Body of pancreas (tissue), 4 donors: ENCODE results near the gene NOLC1. TPM values are rescaled to one million over a fixed set of nuclear protein-coding genes. Genes with fewer than 3 reads are reported as not detected.
A peak's percentile ranks its signal among the peaks of the same experiment; 100 is the strongest.

Experiments used
- ATAC-seq: fragments of 150-250 bp; one replicate; pipeline ENCODE4 v1.9.1; 2016
- DNase-seq, 4 donors: peaks; one replicate each; pipeline ENCODE4 v3.0.0-alpha.2; 2019
- H3K27ac ChIP-seq, 4 donors: fragments of 200-600 bp; sonication (generic); 1 replicate in 3 of 4; 2 replicates in 1 of 4; pipeline versions ENCODE4 v1.5.1 to v1.6.1; 2016 to 2019; ENCODE audit warnings: mild to moderate bottlenecking in 1 of 4, mixed read lengths in 1 of 4, moderate library complexity in 1 of 4
- H3K27me3 ChIP-seq, 2 donors: fragments of 200-600 bp; sonication (generic); one replicate each; pipeline ENCODE4 v1.6.0; 2016; ENCODE audit warnings: mild to moderate bottlenecking in 1 of 2
- H3K36me3 ChIP-seq, 2 donors: fragments of 200-600 bp; sonication (generic); replicated peaks in 1 of 2; 2 replicates each; pipeline ENCODE4 v1.5.1; 2016; ENCODE audit warnings: low read depth in 2 of 2; ENCODE audit not compliant: insufficient read depth in 1 of 2
- H3K4me1 ChIP-seq: fragments of 200-600 bp; sonication (generic); one replicate; pipeline ENCODE4 v1.6.0; 2016
- H3K4me3 ChIP-seq, 2 donors: fragments of 200-600 bp; sonication (generic); 1 replicate in 1 of 2; 2 replicates in 1 of 2; pipeline ENCODE4 v1.5.1; 2016 to 2019
- H3K9me3 ChIP-seq, 3 donors: fragments of 200-600 bp; sonication (generic); 1 replicate in 2 of 3; 2 replicates in 1 of 3; pipeline ENCODE4 v1.5.1; 2016
- CTCF ChIP-seq, 7 experiments: fragments of 450-650 bp in 4 of 7; fragments of 200-600 bp in 3 of 7; sonication (generic) in 3 of 7; IDR thresholded peaks; one replicate each; pipeline ENCODE4 v1.5.1; 2016 to 2019; ENCODE audit warnings: antibody characterized with exemption in 7 of 7
- POLR2A ChIP-seq, 3 donors: fragments of 450-650 bp; IDR thresholded peaks; one replicate each; pipeline ENCODE4 v1.6.1; 2016; ENCODE audit warnings: antibody characterized with exemption in 3 of 3, mild to moderate bottlenecking in 2 of 3
- WGBS, 2 donors: methylation state at CpG; one replicate each; pipeline ENCODE4 v1.1.5; 2017; 5-methylcytosine and 5-hydroxymethylcytosine counted together
- intact Hi-C: fragments of 100-400 bp; cut with DNase I; formaldehyde crosslinking; loops from one replicate; pipeline ENCODE4 v1.15.1; 2023
- total RNA-seq, 2 donors: library from RNA; depleted of rRNA; stranded (reverse); fragments of >200 nt; gene quantifications; one replicate each; pipeline ENCODE4 v1.1.0, GENCODE V29; 2016

NOLC1 gene
- total RNA-seq, 2 donors from 2014 or later = 26.0 to 33.7 TPM

- no peak overlapping the region for H3K4me3 ChIP-seq
- H3K9me3 ChIP-seq = no peaks in the 10 kb centered on the region
- H3K27me3 ChIP-seq = no peaks in the 10 kb centered on the region
- ATAC-seq = no peak
- peaks cover 33% of the 10 kb centered on the region for H3K4me1 ChIP-seq
- TF ChIP-seq CTCF (IDR thresholded peaks at IDR 0.05) (no peak), POLR2A (IDR thresholded peaks at IDR 0.05) (no peak)
- DNase-seq = no peak
- intact Hi-C loops = no loop called here
- peaks cover 10 to 29% of the 10 kb centered on the region in 2 donors for H3K36me3 ChIP-seq
- WGBS, 2 donors = 93 to 95% methylated on average over 12 of the region's 12 CpGs
- H3K27ac ChIP-seq = no peak overlapping the region
Measured at GRCh38 chr10:102111276-102111675, 40.9 kb upstream of the NOLC1 start.

GRCh38 chr10:102112210-102112817 is 39.9 kb upstream of the NOLC1 start:
- intact Hi-C loops = no loop called here
- Histone ChIP-seq H3K27me3 (no peaks in the 10 kb centered on the region), H3K4me1 (peaks cover 43% of the 10 kb centered on the region), H3K27ac (no peak overlapping the region), H3K9me3 (no peaks in the 10 kb centered on the region), H3K4me3 (no peak overlapping the region), H3K36me3 (peaks cover 10 to 29% of the 10 kb centered on the region in 2 donors)
- no peak for TF ChIP-seq POLR2A (IDR thresholded peaks at IDR 0.05)
- no peak for TF ChIP-seq CTCF (IDR thresholded peaks at IDR 0.05)
- ATAC-seq = no peak
- no peak for DNase-seq
- WGBS, 2 donors = 44 to 52% methylated on average over 3 of the region's 3 CpGs

GRCh38 chr10:102113261-102113955 is 38.8 kb upstream of the NOLC1 start:
- WGBS, 2 donors = 69 to 72% methylated on average over 4 to 7 of the region's 7 CpGs
- no peak overlapping the region for H3K4me3 ChIP-seq
- no peaks in the 10 kb centered on the region for H3K9me3 ChIP-seq
- DNase-seq (no peak), ATAC-seq (no peak)
- peaks cover 10 to 24% of the 10 kb centered on the region in 2 donors for H3K36me3 ChIP-seq
- intact Hi-C loops = no loop called here
- H3K27me3 ChIP-seq = no peaks in the 10 kb centered on the region
- peaks cover 54% of the 10 kb centered on the region for H3K4me1 ChIP-seq
- H3K27ac ChIP-seq = peak overlapping the region in 2 of 4 donors; percentile 51 to 70
- TF ChIP-seq POLR2A (IDR thresholded peaks at IDR 0.05) (no peak), CTCF (IDR thresholded peaks at IDR 0.05) (no peak)

- intact Hi-C loops = no loop called here
- 2 to 3% methylated on average over 12 to 42 of the region's 45 CpGs for WGBS, 2 donors
- H3K27ac ChIP-seq = peak overlapping the region; percentile 21 to 70 (median 42)
- peak in 2 of 4 donors; percentile 18 to 26 for DNase-seq
- ATAC-seq = peak; percentile 4
- peak overlapping the region; percentile 14 to 32 for H3K4me3 ChIP-seq
- peaks cover 5 to 16% of the 10 kb centered on the region in 2 donors for H3K36me3 ChIP-seq
- no peaks in the 10 kb centered on the region for H3K9me3 ChIP-seq
- peaks cover 62% of the 10 kb centered on the region for H3K4me1 ChIP-seq
- TF ChIP-seq POLR2A (IDR thresholded peaks at IDR 0.05) = no peak
- no peak for TF ChIP-seq CTCF (IDR thresholded peaks at IDR 0.05)
- H3K27me3 ChIP-seq = no peaks in the 10 kb centered on the region
Measured at GRCh38 chr10:102113956-102114857, 38.0 kb upstream of the NOLC1 start.
